Measurements from ENCODE around the gene RAB31.

Gene RAB31

DNA sequence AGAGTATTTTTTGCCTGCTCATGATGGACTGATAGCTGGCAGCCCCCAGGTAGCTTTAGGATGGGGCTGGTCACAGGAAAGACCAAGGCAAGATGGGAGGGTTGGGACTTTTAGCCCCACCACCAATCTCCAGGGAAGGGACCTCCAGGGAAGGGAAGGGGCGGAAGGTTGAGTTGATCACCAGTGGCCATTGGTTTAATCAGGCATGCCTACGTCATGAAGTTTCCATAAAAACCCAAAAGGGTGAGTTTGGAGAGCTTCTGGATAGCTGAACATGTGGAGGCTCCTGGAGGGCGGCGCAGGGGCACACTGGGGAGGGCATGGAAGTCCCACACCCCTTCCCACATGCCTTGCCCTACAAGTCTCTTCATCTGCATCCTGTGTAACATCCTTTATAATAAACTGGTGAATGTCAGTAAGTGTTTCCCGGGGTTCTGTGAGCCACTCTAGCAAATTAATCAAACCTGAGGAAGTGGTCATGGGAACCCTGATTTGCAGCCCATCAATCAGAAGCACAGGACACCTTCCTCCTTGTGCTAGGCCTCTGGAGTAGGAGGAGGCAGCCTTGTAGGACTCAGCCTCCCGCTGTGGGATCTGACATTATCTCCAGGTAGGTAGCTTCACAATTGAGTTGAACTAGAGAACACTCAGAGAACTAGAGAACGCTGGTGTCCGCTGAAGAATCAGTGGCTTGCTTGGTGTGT is 30.3 kb downstream of the RAB31 start:
- no peak for DNase-seq

DNA sequence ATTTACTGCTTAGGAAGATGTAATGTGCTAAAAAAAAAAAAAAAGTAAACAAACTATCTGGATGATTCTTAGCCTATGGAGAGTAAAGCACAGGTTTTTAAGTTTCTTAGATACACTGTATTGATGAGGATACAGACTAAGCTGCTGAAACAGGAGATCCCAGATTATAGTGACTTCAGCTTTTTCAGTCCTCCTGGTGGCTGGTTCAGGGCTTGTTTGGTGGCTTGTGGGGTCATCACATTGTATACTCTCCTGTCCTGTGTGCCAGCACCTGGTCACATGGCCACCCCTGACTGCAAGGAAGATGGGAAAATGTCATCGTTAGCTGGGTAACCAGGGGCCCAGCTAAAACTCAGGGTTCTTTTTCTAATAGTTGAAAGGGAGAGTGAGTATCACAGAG is 31.4 kb downstream of the RAB31 start:
- DNase-seq: no peak

DNA sequence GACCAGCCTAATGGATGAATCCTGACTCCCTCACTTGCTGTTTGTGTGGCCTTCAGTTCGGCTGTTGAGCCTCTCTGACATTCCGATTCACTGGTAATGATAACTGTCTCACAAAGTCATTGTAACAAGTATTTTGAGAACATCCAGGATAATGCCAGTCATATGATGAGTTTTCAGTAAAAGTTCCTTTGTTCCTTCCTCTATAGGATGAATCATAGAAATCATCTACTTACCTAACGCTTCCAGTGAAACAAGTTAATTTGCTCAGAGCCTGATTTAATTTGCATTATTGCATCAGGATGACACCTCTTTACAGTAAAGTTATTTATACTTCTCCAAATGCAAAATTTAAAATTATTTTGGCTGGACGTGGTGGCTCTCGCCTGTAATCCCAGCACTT is 32.0 kb downstream of the RAB31 start:
- no peak for DNase-seq

DNA sequence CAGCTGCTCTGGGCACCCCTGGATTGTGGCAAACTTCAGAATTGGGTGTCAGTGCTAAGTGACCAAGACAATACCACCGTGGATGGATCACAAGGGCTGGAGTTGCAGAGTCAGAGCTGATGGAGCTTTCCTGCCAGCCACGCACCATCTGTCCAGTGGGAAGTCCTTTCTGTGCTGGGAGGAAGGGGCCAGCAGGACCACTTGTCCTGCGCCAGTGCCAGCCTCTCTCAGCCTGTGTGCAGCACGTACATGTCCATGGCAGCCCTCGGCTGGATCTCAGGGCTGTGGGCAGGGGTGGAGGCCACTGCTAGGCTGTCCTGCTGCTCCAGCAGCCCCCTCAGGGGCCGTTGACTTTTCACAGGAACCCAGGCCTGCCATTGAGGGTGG is 33.3 kb downstream of the RAB31 start:
- no peak for DNase-seq

DNA sequence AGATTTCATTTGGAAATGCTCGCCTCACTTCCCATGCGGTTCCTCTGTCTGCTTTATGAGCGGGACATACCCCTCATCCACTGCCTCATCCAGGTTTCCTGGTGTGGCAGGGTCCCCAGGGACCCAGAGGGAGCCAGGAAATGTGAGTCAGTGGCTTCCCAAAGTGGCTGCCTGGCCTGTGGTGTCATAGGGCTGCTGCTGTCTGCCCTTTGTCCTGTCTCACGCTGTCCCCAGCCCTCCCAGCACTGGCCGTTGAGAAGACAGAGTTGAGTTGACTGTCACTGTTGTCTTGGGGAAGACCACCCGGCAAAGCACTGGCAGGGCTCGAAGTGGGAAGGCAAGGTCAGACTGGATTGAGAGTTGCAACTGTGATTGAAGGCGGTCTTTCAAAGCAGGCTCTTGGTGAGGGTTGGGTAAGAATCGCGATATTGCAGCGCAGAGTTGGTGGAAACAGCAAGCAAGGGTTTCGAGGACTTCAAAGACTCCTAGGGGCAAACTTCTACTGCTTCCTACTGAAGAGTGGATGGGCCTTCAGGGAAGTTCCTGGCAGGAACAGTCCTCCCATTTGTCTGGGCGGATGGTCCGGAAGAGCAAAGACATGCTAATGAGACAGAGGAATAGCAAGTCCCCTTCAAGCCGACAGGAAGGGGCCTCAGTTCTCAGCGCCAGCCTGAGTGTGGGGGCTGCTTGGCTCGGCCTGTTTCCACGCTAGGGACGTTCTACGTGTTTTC is 33.9 kb downstream of the RAB31 start:
- no peak for DNase-seq

DNA sequence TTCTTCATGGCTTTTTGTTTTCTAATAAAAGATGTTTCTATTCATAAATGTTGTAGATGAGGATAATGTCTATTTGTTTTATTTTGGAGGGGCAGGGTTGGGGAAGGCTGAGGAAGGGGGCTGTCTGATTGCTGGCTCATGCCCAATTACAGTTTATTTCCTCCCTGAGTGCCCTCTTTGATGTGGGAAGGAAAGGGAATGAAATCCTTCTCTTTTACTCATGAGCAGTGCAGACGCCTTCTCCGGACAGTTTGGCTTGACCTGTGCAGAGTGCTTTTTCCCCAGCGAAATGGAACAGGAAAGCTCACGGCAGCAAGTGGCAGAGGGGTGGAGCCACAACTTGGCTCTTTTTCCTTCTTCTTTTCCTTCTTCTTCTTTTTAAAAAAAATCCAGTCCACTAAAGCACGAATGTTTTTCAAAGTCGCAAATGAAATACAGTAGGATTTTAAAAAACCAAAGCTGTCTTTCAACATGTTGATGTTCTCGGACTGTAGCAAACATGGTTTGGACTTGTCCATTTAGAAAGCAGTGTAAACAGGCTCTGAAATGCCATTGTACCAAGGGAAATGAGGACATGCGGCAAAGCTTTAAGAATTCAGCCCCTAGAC is 34.5 kb downstream of the RAB31 start:
- DNase-seq: no peak

DNA sequence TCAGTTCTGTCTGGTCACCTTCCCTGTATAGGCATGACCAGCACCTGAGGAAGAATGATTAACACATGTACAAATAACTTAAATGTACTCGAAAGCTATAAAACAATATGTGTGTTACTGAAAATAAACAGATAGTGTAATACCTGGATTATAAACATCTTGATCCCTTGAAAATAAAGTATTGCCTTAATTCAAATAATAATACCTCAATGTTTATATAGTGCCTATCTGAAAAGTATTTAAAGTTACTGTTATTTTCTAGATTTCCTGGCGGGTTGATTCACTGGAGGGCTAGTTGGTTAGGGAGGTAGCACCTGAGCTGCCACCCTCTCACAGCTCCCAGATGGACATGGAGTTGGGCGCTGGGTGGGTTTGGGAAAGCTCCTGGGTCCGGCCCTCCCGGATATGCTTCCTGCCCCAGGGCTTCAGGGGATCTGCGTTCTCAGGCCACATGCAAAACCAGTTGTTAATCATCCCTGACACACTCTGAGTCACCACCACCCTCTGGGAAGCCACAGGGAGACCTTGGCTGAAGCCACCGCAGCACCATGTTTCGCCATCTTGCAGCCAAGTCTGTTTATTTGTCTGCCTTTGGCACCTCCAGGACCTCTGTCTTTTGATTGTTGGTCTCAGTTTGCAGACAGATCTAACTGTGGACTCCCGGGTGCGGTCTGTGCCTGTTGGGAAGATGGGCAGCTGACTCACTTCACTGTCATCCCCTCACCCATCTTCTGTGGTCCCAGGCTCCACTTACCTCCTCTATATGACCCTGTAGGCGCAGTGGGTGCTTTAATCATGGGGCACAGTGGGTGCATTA is 35.3 kb downstream of the RAB31 start:
- DNase-seq: peak in 1 of 2 donors; percentile 2

DNA sequence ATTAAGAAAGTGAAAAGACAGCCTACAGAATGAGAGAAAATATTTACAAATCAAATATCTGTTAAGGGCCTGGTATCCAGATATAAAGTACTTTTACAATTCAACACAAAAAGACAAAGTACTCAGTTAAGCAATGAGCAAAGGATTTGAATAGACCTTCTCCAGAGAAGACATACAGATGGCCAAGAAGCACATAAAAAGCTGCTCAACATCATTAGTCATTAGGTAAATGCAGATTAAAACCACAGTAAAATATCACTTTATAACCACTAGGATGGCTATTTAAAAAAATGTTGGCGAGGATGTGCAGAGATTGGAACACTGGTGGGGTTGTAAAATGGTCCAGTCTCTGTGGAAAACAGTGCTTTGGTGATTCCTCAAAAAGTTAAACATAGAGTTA is 38.9 kb downstream of the RAB31 start:
- DNase-seq: no peak

DNA sequence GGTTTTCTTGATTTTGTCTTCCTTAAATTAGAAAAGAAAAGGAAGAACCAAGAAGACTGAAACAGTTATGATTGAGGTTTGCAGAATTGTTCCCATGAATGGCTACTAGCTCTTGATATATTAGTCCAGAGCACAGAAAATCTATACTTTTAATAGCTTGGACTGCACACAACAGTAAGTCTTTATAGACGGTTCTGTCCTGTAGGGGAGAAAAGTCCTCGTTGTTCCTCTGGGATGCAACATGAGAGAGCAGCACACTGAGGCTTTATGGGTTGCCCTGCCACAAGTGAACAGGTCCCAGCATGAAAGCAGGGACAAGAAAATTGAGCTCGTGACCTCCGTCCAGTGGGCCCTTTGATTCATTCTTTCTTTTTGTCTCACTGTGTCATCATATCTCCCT is 41.5 kb downstream of the RAB31 start:
- DNase-seq: no peak

DNA sequence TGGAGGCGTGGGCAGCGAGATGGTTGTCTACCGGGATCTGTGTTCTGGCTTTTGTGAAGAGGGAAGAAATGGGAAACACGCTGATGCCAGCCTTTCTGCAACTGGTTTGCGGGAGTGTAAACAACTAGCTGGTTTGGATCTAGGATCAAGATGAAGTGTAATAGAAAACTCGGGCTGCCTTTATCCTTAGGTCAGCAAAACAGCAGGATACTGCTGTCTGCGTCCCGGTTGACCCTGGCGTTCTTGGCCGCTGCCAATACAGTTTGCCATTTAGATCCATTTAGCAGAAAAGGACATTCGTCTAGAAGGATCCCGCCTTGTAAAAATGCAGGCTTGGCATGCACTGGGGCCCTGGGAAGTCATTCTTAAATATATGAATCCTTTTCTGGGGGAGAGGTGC is 42.0 kb downstream of the RAB31 start:
- DNase-seq: no peak

DNA sequence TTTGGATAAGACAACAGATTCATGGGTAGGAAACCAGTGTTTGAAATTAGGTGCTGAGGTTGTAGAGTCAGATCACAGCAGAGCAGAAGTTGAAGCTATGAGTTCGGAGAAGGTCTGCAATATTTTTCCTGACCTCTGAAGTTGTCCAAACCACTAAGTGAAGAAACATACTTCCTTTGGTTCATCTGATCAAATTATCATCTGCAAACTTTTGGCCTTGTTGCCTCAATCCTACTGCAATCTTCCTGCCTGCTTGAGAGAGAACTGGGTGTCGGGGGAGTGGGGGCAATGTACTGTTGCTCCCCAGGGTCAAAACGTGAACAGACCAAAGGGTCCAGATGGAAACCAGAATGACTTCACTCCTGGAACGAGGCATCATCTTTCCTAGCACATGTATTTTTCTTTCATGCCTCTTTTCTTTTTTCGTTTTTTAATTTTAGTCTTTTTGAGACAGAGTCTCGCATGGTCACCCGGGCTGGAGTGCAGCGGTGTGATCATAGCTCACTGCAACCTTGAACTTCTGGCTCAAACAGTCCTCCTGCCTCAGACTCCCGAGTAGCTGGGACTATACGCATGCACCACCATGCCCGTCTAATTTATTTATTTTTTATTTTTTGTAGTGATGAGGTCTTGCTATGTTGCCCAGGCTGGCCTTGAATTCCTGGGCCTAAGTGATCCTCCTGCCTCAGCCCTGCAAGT is 42.7 kb downstream of the RAB31 start:
- DNase-seq: no peak

DNA sequence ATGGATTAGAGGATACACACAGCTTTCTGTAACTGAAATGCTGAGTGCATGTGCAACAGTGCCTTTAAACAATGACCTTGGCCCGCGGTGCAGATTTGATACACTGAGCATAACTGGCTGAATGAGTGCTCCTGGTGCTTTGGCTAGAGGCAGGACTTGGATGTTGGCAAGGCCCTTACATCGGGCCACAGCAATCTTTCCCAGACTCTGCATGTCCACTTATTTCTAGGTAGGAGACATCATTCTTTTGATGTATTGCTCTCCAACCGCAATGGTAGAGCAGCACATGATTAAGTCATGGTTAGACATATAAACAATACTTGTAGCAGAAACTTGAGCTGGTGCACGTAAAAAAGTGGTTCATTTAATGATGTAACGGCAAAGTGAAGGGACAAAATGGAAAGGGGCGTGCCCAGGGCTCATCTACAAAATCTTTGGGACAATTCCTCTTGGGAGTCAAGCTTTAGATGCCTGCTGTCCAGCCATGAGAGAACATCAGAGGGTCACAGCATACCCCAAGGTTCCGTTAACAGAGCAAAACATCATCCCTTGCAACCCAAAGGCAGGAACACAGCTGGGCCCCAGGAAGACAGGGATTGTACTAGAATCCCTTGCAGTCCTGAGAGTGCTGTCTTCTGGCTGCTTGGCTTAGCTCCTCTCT is 43.4 kb downstream of the RAB31 start:
- no peak for DNase-seq

DNA sequence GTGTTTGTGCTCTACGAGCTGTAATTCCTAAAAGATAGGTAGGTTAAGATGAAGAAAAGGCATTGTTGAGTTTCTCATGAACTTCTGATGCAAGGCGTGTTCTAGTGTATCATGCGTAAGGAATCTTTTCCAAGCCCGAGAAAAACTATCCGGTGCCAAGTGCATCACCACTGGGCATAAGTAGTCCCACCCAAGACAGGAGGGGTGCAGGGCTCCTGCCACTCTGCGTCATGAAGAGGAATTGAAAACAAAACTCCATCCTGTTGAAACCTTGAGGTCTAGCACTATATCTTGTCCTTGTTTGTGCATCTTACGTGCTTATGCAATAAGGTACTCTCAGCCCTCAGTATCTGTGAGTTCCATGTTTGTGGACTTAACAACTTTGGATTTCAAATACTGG is 45.7 kb downstream of the RAB31 start:
- DNase-seq: no peak

DNA sequence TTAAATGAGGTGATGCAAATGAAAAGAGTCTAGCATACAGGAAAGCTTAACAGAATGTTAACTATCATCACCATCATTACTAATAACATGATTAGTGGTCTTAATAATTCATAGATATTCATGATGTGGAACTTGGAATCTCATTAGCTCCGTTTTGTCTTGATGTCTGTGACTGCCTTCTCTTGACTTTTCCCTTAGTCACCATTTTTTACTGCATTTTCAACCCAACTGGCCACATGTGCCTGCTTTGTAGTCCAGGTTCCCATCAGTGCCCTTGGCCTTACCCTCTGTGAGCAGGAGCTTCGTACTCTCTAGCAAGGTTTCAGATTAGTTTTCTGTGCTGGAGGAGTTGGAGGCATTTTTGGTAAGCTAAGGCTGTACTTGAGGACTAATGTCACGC is 47.0 kb downstream of the RAB31 start:
- no peak for DNase-seq

DNA sequence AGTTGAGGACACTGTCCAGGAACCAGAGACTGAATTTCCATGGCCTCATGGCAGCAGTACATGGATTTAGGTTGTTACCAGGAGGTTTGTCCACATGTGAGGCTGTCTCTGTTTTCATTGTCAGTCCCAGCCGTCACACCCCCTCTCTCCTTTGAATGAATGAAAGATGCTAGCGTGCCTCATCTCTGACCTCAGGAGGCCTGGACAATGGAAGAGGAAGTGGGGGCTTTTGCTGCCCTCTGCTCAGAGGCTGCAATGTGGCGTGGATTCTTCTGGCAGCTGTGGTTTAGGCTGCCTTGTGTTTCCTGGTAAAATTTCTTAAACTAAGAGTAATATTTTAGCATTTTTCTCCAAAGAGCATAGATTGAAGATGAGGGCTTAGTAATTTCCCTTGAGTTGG is 47.5 kb downstream of the RAB31 start:
- no peak for DNase-seq

DNA sequence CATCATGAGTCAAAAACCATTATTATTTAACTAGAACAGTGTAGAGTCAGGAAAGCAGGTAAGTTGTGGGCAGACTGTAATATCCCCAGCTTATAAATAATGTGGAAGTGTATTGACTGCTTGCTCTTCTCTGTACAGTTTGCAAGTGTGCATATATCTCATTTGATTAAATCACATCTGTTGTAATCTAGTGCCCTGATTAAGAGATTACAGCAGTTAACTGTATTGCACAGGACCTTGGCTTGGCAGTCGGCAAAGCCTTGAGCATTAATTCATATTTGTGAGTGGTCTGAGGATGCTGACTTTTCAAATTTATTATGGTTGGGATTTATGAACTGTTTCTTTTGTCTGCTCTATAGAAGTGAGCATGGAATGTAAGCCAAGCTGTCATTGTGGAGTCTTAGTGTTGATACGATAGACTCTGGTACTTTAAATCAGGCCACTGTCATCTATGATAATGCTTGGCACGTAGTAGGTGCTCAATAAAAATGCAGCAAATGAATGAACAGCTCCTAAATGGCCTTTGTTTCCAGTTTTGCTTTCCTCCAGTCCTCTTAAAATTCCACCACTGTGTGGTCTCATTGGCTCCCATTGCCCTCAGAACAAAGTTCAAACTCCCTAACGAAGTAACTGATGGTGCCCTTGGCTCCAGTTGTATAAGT is 48.3 kb downstream of the RAB31 start:
- no peak for DNase-seq

DNA sequence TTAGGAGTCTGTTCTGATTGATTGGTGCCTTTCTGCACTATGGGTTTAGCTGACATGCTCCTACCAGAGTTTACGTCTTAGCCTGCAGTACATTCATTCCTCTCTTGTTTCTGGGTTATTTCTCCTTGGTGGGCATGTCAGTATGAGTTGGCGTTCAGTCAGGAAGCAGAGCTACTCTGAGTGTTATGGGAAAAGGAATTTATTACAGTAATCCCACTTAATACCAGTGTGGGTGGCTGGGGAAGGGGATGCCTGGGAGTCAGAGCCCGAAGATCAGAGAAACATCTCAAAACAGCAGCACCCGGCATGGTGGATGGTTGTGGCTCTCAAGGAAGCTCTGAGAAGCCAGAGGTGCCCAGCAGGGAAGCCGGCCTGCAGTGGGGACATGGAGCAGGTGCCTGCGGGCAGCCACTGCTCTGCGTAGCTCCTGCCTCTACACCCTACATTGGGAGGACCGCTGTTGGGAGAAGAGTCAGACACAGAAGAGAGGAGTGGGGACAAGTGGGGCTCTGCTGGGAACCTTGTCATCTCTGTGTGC is 48.9 kb downstream of the RAB31 start:
- no peak for DNase-seq

DNA sequence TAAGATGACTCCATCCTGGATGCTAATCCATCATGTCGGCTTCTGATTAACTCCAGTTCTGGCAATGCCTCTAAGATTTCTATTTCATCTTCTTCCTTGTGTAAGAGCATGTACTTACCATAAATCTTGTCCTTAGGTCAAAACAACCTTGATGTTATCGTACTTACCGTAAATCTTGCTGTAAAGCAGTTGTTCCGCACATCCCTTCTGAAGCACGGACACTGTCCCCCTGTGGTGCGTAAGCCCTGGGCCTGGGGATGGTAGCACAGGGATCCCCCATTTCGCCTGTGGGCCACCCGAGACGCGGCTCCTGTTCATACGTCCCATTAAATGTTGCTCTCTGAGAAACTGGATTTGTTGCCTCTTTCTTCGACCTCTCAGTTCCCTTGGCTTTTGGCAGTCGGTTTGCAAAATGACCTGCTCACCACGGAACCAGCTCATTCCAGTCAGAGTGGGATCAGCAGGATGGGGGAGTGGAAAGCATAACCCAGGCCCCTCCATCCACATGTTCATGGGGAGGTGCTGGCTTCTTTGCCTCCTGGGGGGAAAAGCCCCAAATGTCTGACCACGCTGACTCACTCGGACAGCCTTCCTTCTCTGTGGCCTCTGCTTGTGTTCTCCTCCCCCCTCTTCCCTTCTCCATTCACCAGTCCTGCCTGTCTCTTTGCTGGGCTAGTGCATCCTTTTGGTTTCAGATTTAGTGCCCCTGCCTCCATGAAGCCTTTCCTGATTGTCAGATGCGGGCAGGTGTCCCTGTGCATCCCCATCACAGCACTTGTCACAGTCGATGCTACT is 49.9 kb downstream of the RAB31 start:
- DNase-seq: no peak

DNA sequence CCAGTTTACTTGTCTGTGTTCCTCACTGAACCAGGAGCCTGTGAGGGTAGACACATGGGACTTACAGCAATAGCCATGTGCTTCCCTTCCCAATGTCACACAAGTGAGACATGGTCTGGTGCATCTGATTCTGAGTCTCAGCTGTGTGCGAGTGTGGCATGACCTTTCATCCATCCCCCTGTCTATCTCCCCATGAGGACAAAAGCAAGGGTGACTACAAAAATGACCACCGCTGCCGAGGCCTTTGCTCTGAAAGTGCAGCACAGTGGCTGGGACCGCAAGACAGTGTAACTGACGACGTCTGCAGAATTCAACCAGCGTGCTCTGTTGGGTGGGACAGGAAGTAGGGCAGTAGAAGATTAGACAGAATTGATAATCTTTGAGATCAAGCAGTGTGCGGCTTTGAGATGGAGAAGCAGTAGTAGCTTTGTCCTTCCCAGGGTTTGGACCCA is 50.5 kb downstream of the RAB31 start:
- DNase-seq: no peak

DNA sequence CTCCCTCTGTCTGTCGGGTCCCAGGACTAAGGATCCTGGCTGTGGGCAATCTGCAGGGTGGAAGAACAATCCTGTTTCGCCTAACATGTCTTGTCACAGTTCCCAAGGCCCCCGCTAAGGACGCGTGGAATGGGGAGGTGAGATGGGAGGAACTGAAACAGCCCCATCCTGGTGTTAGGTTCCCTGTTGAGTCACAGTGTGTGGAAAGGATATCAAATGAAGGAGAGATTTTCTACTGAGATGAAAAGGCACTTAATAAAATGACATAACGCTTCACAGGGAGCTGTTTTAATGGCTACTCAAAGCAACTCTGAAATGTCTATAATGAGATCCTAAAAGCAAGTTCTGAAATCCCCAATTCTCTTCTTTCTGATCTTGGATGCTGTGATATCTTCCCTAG is 52.5 kb downstream of the RAB31 start:
- DNase-seq: no peak

DNA sequence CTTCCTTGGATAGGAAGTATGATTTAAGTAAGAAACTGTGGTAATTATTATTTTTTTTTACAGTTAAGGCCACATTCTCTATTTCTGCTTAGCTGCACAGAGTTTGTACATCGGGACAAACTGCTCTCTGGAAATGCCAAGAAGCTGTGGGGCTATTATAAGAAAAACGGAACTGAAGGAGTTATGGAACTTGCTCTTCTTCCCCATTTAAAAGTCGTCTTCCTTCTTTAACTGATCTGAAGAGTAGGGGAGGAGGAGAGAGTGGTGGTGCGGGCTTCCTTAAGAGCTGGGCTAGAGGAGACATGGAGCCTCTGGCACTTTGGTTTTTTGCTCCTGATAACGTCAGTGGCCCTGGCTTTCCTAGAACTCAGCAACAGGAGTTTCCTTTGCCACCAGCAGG is 54.4 kb downstream of the RAB31 start:
- no peak for DNase-seq

Data from stimulated activated CD4-positive, alpha-beta T cell treated with anti-CD3 and anti-CD28 coated beads, Interleukin-2, amount 100 ng/mL, for 24 hours (primary cell).